SK-N-SH treated with all-trans-retinoic acid at 6 μM for 48 hours (cell line): Measurements from ENCODE around the gene OR8A1.

ENCODE experiments used
- ATAC-seq: fragments of 200-7000 bp; cut with Tn5 transposase; 3 replicates; pipeline ENCODE4 v1.9.1; 2020; ENCODE audit warnings: mild to moderate bottlenecking, moderate library complexity
- BACH2 ChIP-seq: fragments of 250-450 bp; sonication (Bioruptor Pico); IDR thresholded peaks from 2 replicates; pipeline ENCODE4 v1.9.0; 2021; ENCODE audit warnings: mild to moderate bottlenecking, borderline replicate concordance
- CSDC2 ChIP-seq: fragments of 250-450 bp; sonication (Bioruptor Pico); IDR thresholded peaks from 2 replicates; pipeline ENCODE4 v1.5.0; 2020; ENCODE audit warnings: mild to moderate bottlenecking, moderate library complexity
- ESRRG ChIP-seq: fragments of 250-450 bp; sonication (Bioruptor Pico); IDR thresholded peaks from 2 replicates; pipeline ENCODE4 v1.6.1; 2021; ENCODE audit warnings: mild to moderate bottlenecking
- GLIS3 ChIP-seq: fragments of 250-450 bp; sonication (Bioruptor Pico); IDR thresholded peaks from 2 replicates; pipeline ENCODE4 v1.5.0; 2020; ENCODE audit warnings: mild to moderate bottlenecking, moderate library complexity
- ISL1 ChIP-seq: fragments of 250-450 bp; sonication (Bioruptor Pico); IDR thresholded peaks from 2 replicates; pipeline ENCODE4 v2.1.2; 2022; ENCODE audit warnings: mild to moderate bottlenecking, moderate library complexity
- OSR1 ChIP-seq: fragments of 250-450 bp; sonication (Bioruptor Pico); IDR thresholded peaks from 2 replicates; pipeline ENCODE4 v1.8.0; 2022; ENCODE audit warnings: moderate library complexity, mild to moderate bottlenecking, inconsistent platforms
- PPARA ChIP-seq: fragments of 250-450 bp; sonication (Bioruptor Pico); IDR thresholded peaks from 2 replicates; pipeline ENCODE4 v1.5.0; 2020; ENCODE audit warnings: mild to moderate bottlenecking, borderline replicate concordance
- RARB ChIP-seq: fragments of 250-450 bp; sonication (Bioruptor Pico); IDR thresholded peaks from 2 replicates; pipeline ENCODE4 v1.8.0; 2021; ENCODE audit warnings: mild to moderate bottlenecking, moderate library complexity
- TCF4 ChIP-seq: fragments of 250-450 bp; sonication (Bioruptor Pico); IDR thresholded peaks from 2 replicates; pipeline ENCODE4 v1.8.0; 2021; ENCODE audit warnings: mild to moderate bottlenecking, moderate library complexity, borderline replicate concordance
- TOX ChIP-seq: fragments of 250-450 bp; sonication (Bioruptor Pico); IDR thresholded peaks from 2 replicates; pipeline ENCODE4 v1.8.0; 2021; ENCODE audit warnings: mild to moderate bottlenecking, moderate library complexity, borderline replicate concordance
- ZC3H10 ChIP-seq: fragments of 250-450 bp; sonication (Bioruptor Pico); IDR thresholded peaks from 2 replicates; pipeline ENCODE4 v1.5.1; 2021; ENCODE audit warnings: mild to moderate bottlenecking, moderate library complexity
- ZFP3 ChIP-seq: fragments of 250-450 bp; sonication (Bioruptor Pico); IDR thresholded peaks from 2 replicates; pipeline ENCODE4 v1.5.0; 2020; ENCODE audit warnings: mild to moderate bottlenecking, moderate library complexity
- ZFP30 ChIP-seq: fragments of 450-650 bp; formaldehyde crosslinking; IDR thresholded peaks from 2 replicates; pipeline ENCODE4 v1.5.0; 2022; ENCODE audit warnings: mild to moderate bottlenecking, moderate library complexity
- ZNF565 ChIP-seq: fragments of 450-650 bp; formaldehyde crosslinking; conservative IDR thresholded peaks from 2 replicates; pipeline ENCODE4 v1.5.0; 2020; ENCODE audit warnings: low read depth, mild to moderate bottlenecking, moderate library complexity
- ZNF8 ChIP-seq: fragments of 450-650 bp; formaldehyde crosslinking; IDR thresholded peaks from 2 replicates; pipeline ENCODE4 v1.5.0; 2020; ENCODE audit warnings: mild to moderate bottlenecking, moderate library complexity
- TF ChIP-seq, protein P1 (sequence below): fragments of 250-450 bp; sonication (Bioruptor Pico); IDR thresholded peaks from 2 replicates; pipeline ENCODE4 v1.8.0; 2021; ENCODE audit warnings: low read depth, mild to moderate bottlenecking, moderate library complexity, borderline replicate concordance
- TF ChIP-seq, protein P2 (sequence below): fragments of 250-450 bp; sonication (Bioruptor Pico); IDR thresholded peaks from 2 replicates; pipeline ENCODE4 v1.8.0; 2020; ENCODE audit warnings: mild to moderate bottlenecking, moderate library complexity, borderline replicate concordance
- TF ChIP-seq, protein P3 (sequence below): fragments of 250-450 bp; sonication (Bioruptor Pico); IDR thresholded peaks from 2 replicates; pipeline ENCODE4 v1.5.1; 2021; ENCODE audit warnings: mild to moderate bottlenecking, moderate library complexity
- TF ChIP-seq, protein P4 (sequence below): fragments of 250-450 bp; sonication (Bioruptor Pico); IDR thresholded peaks from 2 replicates; pipeline ENCODE4 v1.5.0; 2020; ENCODE audit warnings: mild to moderate bottlenecking, moderate library complexity

The OR8A1 gene

DNA sequence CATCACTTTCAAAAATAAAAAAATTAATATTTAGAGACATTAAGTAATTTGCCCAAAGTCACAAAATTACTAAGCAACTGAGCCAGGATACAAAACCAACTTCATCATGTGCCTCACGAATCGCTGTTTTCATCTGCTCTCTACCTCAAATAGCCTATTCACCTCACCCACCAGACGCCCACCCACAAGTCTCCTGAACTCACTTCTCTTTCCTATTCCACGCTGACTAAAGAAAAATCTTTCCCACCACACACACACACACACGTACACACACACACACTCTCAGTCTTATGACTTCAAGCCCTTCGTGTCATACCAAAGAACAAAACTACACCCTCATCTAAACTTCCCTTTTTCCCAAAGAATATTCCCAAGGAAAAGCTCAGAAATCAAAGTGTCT lies 28.6 kb upstream of the OR8A1 start:
- ATAC-seq: no peak
- TF ChIP-seq, protein P1, sequence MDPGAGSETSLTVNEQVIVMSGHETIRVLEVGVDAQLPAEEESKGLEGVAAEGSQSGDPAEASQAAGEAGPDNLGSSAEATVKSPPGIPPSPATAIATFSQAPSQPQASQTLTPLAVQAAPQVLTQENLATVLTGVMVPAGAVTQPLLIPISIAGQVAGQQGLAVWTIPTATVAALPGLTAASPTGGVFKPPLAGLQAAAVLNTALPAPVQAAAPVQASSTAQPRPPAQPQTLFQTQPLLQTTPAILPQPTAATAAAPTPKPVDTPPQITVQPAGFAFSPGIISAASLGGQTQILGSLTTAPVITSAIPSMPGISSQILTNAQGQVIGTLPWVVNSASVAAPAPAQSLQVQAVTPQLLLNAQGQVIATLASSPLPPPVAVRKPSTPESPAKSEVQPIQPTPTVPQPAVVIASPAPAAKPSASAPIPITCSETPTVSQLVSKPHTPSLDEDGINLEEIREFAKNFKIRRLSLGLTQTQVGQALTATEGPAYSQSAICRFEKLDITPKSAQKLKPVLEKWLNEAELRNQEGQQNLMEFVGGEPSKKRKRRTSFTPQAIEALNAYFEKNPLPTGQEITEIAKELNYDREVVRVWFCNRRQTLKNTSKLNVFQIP (CRISPR knock-in tag): no peak
- no peak for TF ChIP-seq OSR1 (CRISPR knock-in tag)
- TF ChIP-seq ISL1 (CRISPR knock-in tag): no peak
- TF ChIP-seq RARB (CRISPR knock-in tag): no peak
- TF ChIP-seq, protein P2, sequence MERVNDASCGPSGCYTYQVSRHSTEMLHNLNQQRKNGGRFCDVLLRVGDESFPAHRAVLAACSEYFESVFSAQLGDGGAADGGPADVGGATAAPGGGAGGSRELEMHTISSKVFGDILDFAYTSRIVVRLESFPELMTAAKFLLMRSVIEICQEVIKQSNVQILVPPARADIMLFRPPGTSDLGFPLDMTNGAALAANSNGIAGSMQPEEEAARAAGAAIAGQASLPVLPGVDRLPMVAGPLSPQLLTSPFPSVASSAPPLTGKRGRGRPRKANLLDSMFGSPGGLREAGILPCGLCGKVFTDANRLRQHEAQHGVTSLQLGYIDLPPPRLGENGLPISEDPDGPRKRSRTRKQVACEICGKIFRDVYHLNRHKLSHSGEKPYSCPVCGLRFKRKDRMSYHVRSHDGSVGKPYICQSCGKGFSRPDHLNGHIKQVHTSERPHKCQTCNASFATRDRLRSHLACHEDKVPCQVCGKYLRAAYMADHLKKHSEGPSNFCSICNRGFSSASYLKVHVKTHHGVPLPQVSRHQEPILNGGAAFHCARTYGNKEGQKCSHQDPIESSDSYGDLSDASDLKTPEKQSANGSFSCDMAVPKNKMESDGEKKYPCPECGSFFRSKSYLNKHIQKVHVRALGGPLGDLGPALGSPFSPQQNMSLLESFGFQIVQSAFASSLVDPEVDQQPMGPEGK: no peak

DNA sequence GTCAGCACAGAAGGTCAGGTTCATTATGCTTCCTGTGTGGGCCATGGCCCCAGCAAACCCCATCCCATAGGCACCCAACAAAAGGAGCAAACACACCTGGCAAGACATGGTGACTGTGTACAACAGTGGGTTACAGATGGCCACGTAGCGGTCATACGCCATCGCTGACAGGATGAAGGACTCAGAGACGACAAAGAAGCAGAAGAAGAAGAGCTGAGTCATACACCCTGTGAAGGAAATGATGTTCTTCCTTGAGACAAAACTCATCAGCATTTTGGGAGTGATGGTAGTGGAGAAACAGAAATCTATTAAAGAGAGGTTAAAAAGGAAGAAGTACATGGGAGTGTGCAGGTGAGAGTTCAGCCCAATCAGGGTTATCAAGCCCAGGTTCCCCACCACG lies 26.7 kb upstream of the OR8A1 start:
- ATAC-seq: no peak
- no peak for TF ChIP-seq TOX (CRISPR knock-in tag)
- no peak for TF ChIP-seq ZNF8 (CRISPR knock-in tag)
- TF ChIP-seq, protein P2: no peak
- no peak for TF ChIP-seq ESRRG (CRISPR knock-in tag)

DNA sequence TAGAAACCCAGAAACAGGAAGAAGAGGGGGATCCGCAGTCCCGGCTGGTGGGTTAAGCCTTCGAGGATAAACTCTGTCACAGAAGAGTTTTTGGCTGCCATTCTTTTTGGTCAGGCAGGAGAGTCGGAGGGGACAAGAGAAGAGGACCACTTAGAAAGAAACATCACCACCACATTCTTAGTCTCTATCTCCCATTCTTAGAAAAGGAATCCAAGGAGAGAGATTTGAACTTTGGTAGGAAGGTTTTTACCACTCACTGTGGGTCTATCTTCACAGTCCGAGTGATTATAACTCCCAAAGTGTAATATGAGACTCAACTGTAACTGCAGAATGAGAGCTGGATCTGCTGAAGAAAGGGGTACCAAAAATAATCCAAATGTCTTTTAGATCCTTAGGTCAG lies 26.2 kb upstream of the OR8A1 start, which contains the start of gene OR8B12:
OR8B12 (minus strand) TSS at position 101 of the 400 bp plus-strand sequence; CDS start at position 101, 0 bp downstream.
- TF ChIP-seq RARB (CRISPR knock-in tag): no peak
- TF ChIP-seq BACH2: no peak
- no peak for TF ChIP-seq ZC3H10
- TF ChIP-seq ZFP3 (CRISPR knock-in tag): no peak
- no peak for TF ChIP-seq TCF4 (CRISPR knock-in tag)
- no peak for TF ChIP-seq ISL1 (CRISPR knock-in tag)
- no peak for TF ChIP-seq PPARA
- no peak for TF ChIP-seq OSR1 (CRISPR knock-in tag)
- TF ChIP-seq, protein P3, sequence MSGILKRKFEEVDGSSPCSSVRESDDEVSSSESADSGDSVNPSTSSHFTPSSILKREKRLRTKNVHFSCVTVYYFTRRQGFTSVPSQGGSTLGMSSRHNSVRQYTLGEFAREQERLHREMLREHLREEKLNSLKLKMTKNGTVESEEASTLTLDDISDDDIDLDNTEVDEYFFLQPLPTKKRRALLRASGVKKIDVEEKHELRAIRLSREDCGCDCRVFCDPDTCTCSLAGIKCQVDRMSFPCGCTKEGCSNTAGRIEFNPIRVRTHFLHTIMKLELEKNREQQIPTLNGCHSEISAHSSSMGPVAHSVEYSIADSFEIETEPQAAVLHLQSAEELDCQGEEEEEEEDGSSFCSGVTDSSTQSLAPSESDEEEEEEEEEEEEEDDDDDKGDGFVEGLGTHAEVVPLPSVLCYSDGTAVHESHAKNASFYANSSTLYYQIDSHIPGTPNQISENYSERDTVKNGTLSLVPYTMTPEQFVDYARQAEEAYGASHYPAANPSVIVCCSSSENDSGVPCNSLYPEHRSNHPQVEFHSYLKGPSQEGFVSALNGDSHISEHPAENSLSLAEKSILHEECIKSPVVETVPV (CRISPR knock-in tag): no peak
- no peak for TF ChIP-seq CSDC2 (CRISPR knock-in tag)
- TF ChIP-seq, protein P1 (CRISPR knock-in tag): no peak
- TF ChIP-seq, protein P4, sequence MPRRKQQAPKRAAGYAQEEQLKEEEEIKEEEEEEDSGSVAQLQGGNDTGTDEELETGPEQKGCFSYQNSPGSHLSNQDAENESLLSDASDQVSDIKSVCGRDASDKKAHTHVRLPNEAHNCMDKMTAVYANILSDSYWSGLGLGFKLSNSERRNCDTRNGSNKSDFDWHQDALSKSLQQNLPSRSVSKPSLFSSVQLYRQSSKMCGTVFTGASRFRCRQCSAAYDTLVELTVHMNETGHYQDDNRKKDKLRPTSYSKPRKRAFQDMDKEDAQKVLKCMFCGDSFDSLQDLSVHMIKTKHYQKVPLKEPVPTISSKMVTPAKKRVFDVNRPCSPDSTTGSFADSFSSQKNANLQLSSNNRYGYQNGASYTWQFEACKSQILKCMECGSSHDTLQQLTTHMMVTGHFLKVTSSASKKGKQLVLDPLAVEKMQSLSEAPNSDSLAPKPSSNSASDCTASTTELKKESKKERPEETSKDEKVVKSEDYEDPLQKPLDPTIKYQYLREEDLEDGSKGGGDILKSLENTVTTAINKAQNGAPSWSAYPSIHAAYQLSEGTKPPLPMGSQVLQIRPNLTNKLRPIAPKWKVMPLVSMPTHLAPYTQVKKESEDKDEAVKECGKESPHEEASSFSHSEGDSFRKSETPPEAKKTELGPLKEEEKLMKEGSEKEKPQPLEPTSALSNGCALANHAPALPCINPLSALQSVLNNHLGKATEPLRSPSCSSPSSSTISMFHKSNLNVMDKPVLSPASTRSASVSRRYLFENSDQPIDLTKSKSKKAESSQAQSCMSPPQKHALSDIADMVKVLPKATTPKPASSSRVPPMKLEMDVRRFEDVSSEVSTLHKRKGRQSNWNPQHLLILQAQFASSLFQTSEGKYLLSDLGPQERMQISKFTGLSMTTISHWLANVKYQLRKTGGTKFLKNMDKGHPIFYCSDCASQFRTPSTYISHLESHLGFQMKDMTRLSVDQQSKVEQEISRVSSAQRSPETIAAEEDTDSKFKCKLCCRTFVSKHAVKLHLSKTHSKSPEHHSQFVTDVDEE: no peak
- no peak for TF ChIP-seq ZNF565
- TF ChIP-seq GLIS3: no peak
- TF ChIP-seq ZFP30 (CRISPR knock-in tag): no peak
- no peak for ATAC-seq
